Peyer's patch (tissue), 4 donors: Measurements from ENCODE around the gene MILR1. TPM values are rescaled to one million over a fixed set of nuclear protein-coding genes. Genes with fewer than 3 reads are reported as not detected.

Experiments
- DNase-seq, 3 donors: peaks; one replicate each; pipeline ENCODE4 v3.0.0-alpha.2; 2017 to 2019
- H3K27ac ChIP-seq, 4 donors: fragments of 200-600 bp; sonication (generic); one replicate each; pipeline ENCODE4 v1.5.1; 2016 to 2019
- H3K27me3 ChIP-seq, 2 donors: fragments of 200-600 bp; sonication (generic); one replicate each; pipeline ENCODE4 v1.5.1; 2019
- H3K36me3 ChIP-seq, 3 donors: fragments of 200-600 bp; sonication (generic); one replicate each; pipeline ENCODE4 v1.5.1; 2016 to 2019
- H3K4me1 ChIP-seq, 4 donors: fragments of 200-600 bp; sonication (generic); one replicate each; pipeline ENCODE4 v1.5.1; 2016 to 2019
- H3K4me3 ChIP-seq, 4 donors: fragments of 200-600 bp; sonication (generic); 1 replicate in 3 of 4; 2 replicates in 1 of 4; pipeline ENCODE4 v1.5.1; 2016 to 2019; ENCODE audit warnings: mild to moderate bottlenecking in 1 of 4
- H3K9me3 ChIP-seq, 4 donors: fragments of 200-600 bp; sonication (generic); one replicate each; pipeline ENCODE4 v1.5.1; 2016 to 2019; ENCODE audit warnings: mild to moderate bottlenecking in 1 of 4
- POLR2A ChIP-seq, 2 donors: fragments of 450-650 bp; IDR thresholded peaks; one replicate each; pipeline ENCODE4 v1.5.1; 2017; ENCODE audit warnings: antibody characterized with exemption in 2 of 2, mild to moderate bottlenecking in 2 of 2, moderate library complexity in 2 of 2
- total RNA-seq, 4 donors: library from RNA; depleted of rRNA; stranded (reverse); fragments of >200 nt; gene quantifications; one replicate each; pipeline ENCODE4 v1.1.0, GENCODE V29; 2016
- TF ChIP-seq, protein P1 (sequence below), 6 experiments: fragments of 450-650 bp in 4 of 6; fragments of 200-600 bp in 2 of 6; sonication (generic) in 1 of 6; IDR thresholded peaks; one replicate each; pipeline ENCODE4 v1.5.1; 2017 to 2019; ENCODE audit warnings: antibody characterized with exemption in 6 of 6, mild to moderate bottlenecking in 3 of 6, moderate library complexity in 1 of 6

MILR1 gene
- total RNA-seq, 4 donors from 2014 or later = 3.3 to 10.7 (median 5.6) TPM; not detected in 1

DNA sequence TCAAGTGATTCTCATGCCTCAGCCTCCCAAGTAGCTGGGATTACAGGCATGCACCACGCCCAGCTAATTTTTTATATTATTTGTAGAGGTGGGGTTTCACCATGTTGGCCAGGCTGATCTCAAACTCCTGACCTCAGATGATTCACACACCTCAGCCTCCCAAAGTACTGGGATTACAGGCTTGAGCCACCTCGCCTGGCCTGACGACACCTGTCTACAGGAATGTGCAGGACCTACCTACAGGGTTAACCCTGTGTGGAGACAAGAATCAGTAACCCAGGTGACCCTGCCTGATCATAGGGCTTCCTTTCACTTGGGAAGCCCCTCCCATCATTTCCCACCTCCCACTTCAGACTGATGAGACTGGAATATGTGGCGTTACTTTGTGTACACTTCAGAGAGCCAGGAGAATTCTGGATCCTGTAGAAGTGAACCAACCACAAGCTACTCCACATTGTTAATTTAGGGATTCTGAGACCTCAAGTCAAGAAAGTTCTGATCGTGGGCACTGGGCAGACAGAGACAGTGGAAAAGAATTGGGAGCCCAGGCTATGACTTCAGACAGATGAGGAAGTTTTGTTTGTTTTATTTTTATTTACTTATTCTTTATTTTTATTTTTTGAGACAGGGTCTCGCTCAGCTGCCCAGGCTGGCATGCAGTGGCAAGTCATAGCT is 5.7 kb upstream of the MILR1 start:
- Histone ChIP-seq H3K9me3 (peaks cover 0 to 6% (median 1%) of the 10 kb centered on the region in 4 donors), H3K36me3 (no peaks in the 10 kb centered on the region), H3K27ac (peak overlapping the region in 2 of 4 donors; percentile 33 to 65), H3K27me3 (no peaks in the 10 kb centered on the region), H3K4me3 (no peak overlapping the region), H3K4me1 (peaks cover 0 to 4% (median 0%) of the 10 kb centered on the region in 4 donors)
- DNase-seq = no peak
- no peak for TF ChIP-seq POLR2A (IDR thresholded peaks at IDR 0.05)
- TF ChIP-seq, protein P1, sequence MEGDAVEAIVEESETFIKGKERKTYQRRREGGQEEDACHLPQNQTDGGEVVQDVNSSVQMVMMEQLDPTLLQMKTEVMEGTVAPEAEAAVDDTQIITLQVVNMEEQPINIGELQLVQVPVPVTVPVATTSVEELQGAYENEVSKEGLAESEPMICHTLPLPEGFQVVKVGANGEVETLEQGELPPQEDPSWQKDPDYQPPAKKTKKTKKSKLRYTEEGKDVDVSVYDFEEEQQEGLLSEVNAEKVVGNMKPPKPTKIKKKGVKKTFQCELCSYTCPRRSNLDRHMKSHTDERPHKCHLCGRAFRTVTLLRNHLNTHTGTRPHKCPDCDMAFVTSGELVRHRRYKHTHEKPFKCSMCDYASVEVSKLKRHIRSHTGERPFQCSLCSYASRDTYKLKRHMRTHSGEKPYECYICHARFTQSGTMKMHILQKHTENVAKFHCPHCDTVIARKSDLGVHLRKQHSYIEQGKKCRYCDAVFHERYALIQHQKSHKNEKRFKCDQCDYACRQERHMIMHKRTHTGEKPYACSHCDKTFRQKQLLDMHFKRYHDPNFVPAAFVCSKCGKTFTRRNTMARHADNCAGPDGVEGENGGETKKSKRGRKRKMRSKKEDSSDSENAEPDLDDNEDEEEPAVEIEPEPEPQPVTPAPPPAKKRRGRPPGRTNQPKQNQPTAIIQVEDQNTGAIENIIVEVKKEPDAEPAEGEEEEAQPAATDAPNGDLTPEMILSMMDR (IDR thresholded peaks at IDR 0.05) = no peak

DNA sequence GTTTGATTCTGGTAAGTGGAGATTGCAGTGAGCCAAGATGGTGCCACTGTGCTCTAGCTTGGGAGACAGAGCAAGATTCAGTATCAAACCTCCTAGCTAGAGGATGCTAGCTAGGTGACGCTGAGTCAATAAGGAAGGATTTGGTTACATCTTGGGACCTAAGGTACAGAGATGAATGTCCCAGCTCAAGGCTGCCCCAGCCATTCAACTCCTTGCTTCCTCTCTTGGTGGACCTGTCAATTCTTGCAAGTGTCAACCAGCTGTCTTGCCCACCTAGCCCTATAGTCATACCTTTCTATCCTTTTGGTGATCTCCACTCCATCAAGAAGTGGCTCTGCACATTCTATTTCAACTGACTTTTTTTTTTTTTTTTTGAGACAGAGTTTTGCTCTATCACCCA is 1.4 kb upstream of the MILR1 start:
- peaks cover 0 to under 1% (median 0%) of the 10 kb centered on the region in 4 donors for H3K4me1 ChIP-seq
- DNase-seq = no peak
- TF ChIP-seq POLR2A (IDR thresholded peaks at IDR 0.05) = no peak
- TF ChIP-seq, protein P1 (IDR thresholded peaks at IDR 0.05) = no peak
- no peaks in the 10 kb centered on the region for H3K36me3 ChIP-seq
- H3K4me3 ChIP-seq = no peak overlapping the region
- no peaks in the 10 kb centered on the region for H3K9me3 ChIP-seq
- H3K27me3 ChIP-seq = no peaks in the 10 kb centered on the region
- no peak overlapping the region for H3K27ac ChIP-seq

DNA sequence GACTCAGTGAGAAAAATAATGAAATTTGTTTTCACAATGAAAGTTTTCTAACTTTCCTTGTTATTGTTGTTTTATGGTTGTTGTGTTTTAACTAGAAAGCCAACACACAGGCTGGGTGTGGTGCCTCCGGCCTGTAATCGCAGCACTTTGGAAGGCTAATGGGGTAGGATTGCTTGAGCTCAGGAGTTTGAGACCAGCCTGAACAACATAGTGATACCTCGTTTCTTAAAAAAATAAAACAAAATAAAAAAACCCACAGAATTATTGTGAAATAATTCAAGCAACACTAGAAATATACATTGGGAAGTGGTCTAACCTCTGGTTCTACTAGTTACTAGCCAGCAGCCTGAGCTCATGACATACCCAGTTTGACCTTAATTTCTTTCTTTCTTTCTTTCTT is 630 bp downstream of the MILR1 start:
- H3K4me1 ChIP-seq = no peaks in the 10 kb centered on the region
- no peak for DNase-seq
- peak overlapping the region; percentile 20 to 63 (median 60) for H3K27ac ChIP-seq
- TF ChIP-seq, protein P1 (IDR thresholded peaks at IDR 0.05) = no peak
- no peak for TF ChIP-seq POLR2A (IDR thresholded peaks at IDR 0.05)
- H3K27me3 ChIP-seq = no peaks in the 10 kb centered on the region
- H3K4me3 ChIP-seq = peak overlapping the region in 1 of 4 donors; percentile 6
- no peaks in the 10 kb centered on the region for H3K36me3 ChIP-seq
- H3K9me3 ChIP-seq = no peaks in the 10 kb centered on the region

DNA sequence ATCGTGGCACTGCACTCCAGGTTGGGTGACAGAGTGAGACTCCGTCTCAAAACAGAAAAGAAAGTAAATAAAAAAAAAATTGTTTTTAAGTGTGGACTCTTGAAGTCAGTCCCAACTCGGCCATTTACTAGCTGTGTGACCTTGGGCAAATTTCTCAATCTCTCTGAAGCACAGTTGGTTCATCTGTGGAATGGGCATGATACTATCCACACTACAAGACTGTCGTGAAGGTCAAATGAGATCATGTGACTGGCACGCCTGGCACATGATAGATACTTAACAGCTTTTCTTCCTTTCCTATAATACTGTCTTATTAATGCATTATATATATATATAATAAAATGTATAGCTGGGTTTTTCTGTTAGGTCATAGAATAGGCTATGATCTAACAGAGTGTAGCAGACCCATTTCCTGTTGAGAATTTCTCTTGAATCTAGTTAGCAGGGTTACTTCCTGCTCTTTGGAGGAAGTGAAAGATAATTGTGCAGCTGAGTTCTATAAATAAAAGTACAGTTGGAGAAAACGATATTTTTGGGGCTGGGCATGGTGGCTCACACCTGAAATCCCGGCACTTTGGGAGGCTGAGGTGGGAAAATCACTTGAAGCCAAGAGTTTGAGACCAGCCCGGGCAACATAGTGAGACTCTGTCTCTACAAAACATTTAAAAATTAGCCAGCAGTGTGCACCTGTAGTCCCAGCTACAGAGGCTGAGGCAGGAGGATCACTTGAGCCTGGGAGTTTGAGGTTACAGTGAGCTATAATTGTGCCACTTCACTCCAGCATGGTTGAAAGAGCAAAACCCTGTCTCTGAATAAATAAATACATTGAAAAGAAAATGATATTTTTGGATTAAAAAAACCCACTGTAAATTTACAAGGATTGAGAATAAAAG is 7.3 kb downstream of the MILR1 start:
- DNase-seq = no peak
- H3K4me1 ChIP-seq = peaks cover 0 to 6% (median 2%) of the 10 kb centered on the region in 4 donors
- TF ChIP-seq, protein P1 (IDR thresholded peaks at IDR 0.05) = no peak
- no peak for TF ChIP-seq POLR2A (IDR thresholded peaks at IDR 0.05)
- no peaks in the 10 kb centered on the region for H3K9me3 ChIP-seq
- H3K36me3 ChIP-seq = no peaks in the 10 kb centered on the region
- no peaks in the 10 kb centered on the region for H3K27me3 ChIP-seq
- H3K27ac ChIP-seq = peak overlapping the region in 1 of 4 donors; percentile 49
- no peak overlapping the region for H3K4me3 ChIP-seq

DNA sequence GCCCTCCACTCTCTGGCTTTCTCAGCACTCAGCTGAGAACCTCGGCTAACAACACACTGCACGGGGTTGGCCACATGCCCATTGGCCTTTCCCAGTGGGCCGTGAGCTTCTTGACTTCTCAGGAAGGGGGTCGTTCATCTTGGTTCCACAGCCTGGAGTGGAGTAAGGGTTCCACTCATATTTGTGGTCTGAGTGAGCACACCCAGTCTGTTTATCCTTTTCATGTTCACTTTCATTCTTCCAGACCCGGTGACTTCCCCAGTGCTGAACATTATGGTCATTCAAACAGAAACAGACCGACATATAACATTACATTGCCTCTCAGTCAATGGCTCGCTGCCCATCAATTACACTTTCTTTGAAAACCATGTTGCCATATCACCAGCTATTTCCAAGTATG is 8.2 kb downstream of the MILR1 start:
- peaks cover 0 to 6% (median 2%) of the 10 kb centered on the region in 4 donors for H3K4me1 ChIP-seq
- no peak for DNase-seq
- no peaks in the 10 kb centered on the region for H3K27me3 ChIP-seq
- TF ChIP-seq, protein P1 (IDR thresholded peaks at IDR 0.05) = no peak
- TF ChIP-seq POLR2A (IDR thresholded peaks at IDR 0.05) = no peak
- H3K36me3 ChIP-seq = no peaks in the 10 kb centered on the region
- H3K9me3 ChIP-seq = no peaks in the 10 kb centered on the region
- H3K4me3 ChIP-seq = no peak overlapping the region
- no peak overlapping the region for H3K27ac ChIP-seq
